ENCODE measurements around the gene RBFOX2. TPM values are rescaled to one million over a fixed set of nuclear protein-coding genes. Genes with fewer than 3 reads are reported as not detected.
A peak's percentile ranks its signal among the peaks of the same experiment; 100 is the strongest.

Gene RBFOX2
- total and polyA plus RNA-seq, 2 donors (not counting 1 experiment from before 2014, with no cell fraction given), result 173 to 190 TPM

DNA sequence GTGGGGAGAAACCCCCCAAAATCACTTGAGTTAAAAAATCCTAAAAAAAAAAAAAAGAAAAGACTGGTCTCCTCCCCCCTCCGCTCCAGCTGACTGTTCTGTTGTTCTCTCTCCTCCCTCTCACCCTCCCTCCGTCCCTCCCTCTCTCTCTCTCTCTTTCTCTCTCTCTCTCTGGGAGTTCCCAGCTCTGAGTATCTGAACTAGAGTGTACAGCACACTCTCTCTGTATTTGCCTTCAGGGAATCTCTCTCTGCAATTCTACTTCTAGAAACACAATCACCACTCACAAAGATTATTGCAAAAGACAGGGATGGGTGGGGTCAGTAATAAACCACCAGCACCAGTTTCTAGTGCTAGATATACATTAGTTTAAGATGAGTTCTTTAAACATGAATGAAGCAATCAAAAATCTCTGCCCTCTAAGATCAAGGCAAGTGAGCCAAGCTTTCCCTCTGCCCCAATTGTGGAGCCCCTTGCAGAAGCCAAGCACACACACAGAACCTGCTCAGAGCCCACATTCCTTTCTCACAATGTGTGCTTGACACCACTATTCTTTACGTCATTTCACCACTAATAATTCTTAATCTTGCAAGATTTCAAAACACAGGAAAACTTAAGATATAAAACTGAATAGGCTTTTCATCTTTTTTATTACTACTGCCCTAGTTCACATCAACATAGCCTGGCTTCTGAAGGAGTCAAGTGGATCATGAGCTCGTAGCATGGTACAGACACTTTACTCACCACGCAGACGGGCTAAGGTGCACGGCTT, 133.5 kb downstream of the RBFOX2 start:
- no peaks in the 10 kb centered on the region for H4K20me1 ChIP-seq (ENCODE audit: control insufficient read depth, extremely low read depth, insufficient read depth, low read length)
- H3K36me3 ChIP-seq (ENCODE audit: control insufficient read depth, insufficient read depth, low read length), result no peaks in the 10 kb centered on the region
- H3K4me2 ChIP-seq (ENCODE audit: extremely low read depth, insufficient read depth, low read length), result peak overlapping the region; percentile 75
- peak; percentile 72 to 95 for DNase-seq (ENCODE audit: low read depth in 2 of 2)
- peak overlapping the region in 2 of 4 experiments; percentile 21 to 43 for H3K4me3 ChIP-seq (replicated peaks in 1 of 4; ENCODE audit: control extremely low read depth in 1 of 4, insufficient read depth in 1 of 4, low read depth in 3 of 4, low read length in 4 of 4)
- no peak overlapping the region for H3K9ac ChIP-seq (ENCODE audit: insufficient read depth, low read length)
- peak overlapping the region; percentile 46 for H3K27ac ChIP-seq (ENCODE audit: insufficient read depth, low read length)
- H3K4me1 ChIP-seq (ENCODE audit: control insufficient read depth, extremely low read depth, insufficient read depth, low read length), result peaks cover 20% of the 10 kb centered on the region
- H3K9me3 ChIP-seq (ENCODE audit: control insufficient read depth, insufficient read depth, low read depth, low read length), result no peaks in the 10 kb centered on the region
- H3K79me2 ChIP-seq (ENCODE audit: control insufficient read depth, insufficient read depth, low read length), result peaks cover 42% of the 10 kb centered on the region
- H2AFZ ChIP-seq (ENCODE audit: low read length), result no peak overlapping the region
- H3K27me3 ChIP-seq (ENCODE audit: control insufficient read depth, insufficient read depth, low read length), result no peaks in the 10 kb centered on the region
- TF ChIP-seq, protein P1, sequence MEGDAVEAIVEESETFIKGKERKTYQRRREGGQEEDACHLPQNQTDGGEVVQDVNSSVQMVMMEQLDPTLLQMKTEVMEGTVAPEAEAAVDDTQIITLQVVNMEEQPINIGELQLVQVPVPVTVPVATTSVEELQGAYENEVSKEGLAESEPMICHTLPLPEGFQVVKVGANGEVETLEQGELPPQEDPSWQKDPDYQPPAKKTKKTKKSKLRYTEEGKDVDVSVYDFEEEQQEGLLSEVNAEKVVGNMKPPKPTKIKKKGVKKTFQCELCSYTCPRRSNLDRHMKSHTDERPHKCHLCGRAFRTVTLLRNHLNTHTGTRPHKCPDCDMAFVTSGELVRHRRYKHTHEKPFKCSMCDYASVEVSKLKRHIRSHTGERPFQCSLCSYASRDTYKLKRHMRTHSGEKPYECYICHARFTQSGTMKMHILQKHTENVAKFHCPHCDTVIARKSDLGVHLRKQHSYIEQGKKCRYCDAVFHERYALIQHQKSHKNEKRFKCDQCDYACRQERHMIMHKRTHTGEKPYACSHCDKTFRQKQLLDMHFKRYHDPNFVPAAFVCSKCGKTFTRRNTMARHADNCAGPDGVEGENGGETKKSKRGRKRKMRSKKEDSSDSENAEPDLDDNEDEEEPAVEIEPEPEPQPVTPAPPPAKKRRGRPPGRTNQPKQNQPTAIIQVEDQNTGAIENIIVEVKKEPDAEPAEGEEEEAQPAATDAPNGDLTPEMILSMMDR (conservative IDR thresholded peaks at IDR 0.05 in 1 of 2, IDR thresholded peaks at IDR 0.05 in 1 of 2; ENCODE audit: low read depth in 1 of 2, low read length in 2 of 2), result no peak
- TF ChIP-seq EZH2 (IDR thresholded peaks at IDR 0.05; ENCODE audit: low read length, missing control alignments), result no peak

DNA sequence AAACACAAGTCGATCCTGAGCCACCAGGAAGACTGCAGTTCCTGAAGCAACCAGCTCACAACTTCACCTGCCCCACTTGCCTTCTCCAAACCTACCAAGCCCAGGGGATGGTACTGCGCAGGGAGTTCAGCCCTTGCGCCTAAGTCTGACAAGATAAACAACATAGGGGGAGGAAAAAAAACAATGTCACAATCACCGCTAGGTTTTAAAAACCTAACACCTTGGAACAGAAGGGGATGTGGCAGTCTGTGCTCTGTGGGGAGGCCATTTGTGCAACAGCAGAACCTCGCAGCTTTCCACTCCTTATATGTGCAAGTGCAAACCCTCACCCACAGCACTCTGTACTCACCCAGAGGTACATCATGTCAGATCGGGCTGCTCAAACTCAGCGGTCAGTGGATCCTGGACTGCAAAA, 134.2 kb downstream of the RBFOX2 start:
- H3K4me2 ChIP-seq (ENCODE audit: extremely low read depth, insufficient read depth, low read length), result peak overlapping the region; percentile 75

DNA sequence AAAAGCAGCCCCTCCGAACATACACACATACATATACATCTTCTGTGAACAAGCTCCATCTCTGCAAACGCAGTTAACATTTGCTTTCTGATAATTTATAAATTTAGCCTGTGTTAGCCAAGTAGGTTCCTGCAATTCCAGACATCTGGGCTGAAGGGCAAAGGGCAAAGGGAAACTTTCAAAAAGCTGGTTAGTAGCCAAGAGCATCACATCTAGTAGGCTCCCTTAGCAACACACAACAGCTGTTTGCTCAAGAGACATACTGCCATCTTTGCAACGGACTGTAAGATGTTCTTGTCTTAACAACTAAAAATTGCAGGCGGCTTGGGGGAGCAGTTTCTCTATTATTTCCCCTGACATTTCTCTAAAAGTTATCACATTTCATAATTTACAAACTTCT, 134.9 kb downstream of the RBFOX2 start:
- Histone ChIP-seq H3K4me3 (replicated peaks in 1 of 4; ENCODE audit: control extremely low read depth in 1 of 4, insufficient read depth in 1 of 4, low read depth in 3 of 4, low read length in 4 of 4) (no peak overlapping the region), H3K4me2 (ENCODE audit: extremely low read depth, insufficient read depth, low read length) (peak overlapping the region; percentile 44), H3K36me3 (ENCODE audit: control insufficient read depth, insufficient read depth, low read length) (no peaks in the 10 kb centered on the region), H3K79me2 (ENCODE audit: control insufficient read depth, insufficient read depth, low read length) (peaks cover 41% of the 10 kb centered on the region), H2AFZ (ENCODE audit: low read length) (no peak overlapping the region), H3K4me1 (ENCODE audit: control insufficient read depth, extremely low read depth, insufficient read depth, low read length) (peaks cover 20% of the 10 kb centered on the region), H3K27me3 (ENCODE audit: control insufficient read depth, insufficient read depth, low read length) (no peaks in the 10 kb centered on the region), H3K9me3 (ENCODE audit: control insufficient read depth, insufficient read depth, low read depth, low read length) (no peaks in the 10 kb centered on the region), H3K9ac (ENCODE audit: insufficient read depth, low read length) (no peak overlapping the region), H4K20me1 (ENCODE audit: control insufficient read depth, extremely low read depth, insufficient read depth, low read length) (no peaks in the 10 kb centered on the region), H3K27ac (ENCODE audit: insufficient read depth, low read length) (no peak overlapping the region)
- DNase-seq (ENCODE audit: low read depth in 2 of 2), result peak in 1 of 2 donors; percentile 90
- TF ChIP-seq EZH2 (IDR thresholded peaks at IDR 0.05; ENCODE audit: low read length, missing control alignments), result no peak
- TF ChIP-seq, protein P1 (conservative IDR thresholded peaks at IDR 0.05 in 1 of 2, IDR thresholded peaks at IDR 0.05 in 1 of 2; ENCODE audit: low read depth in 1 of 2, low read length in 2 of 2), result no peak

More for the DNA sequence above, 134.2 kb downstream of the RBFOX2 start:
- H3K9me3 ChIP-seq (ENCODE audit: control insufficient read depth, insufficient read depth, low read depth, low read length), result no peaks in the 10 kb centered on the region
- H3K27ac ChIP-seq (ENCODE audit: insufficient read depth, low read length), result peak overlapping the region; percentile 46
- H3K36me3 ChIP-seq (ENCODE audit: control insufficient read depth, insufficient read depth, low read length), result no peaks in the 10 kb centered on the region
- H3K4me1 ChIP-seq (ENCODE audit: control insufficient read depth, extremely low read depth, insufficient read depth, low read length), result peaks cover 20% of the 10 kb centered on the region
- H3K4me3 ChIP-seq (replicated peaks in 1 of 4; ENCODE audit: control extremely low read depth in 1 of 4, insufficient read depth in 1 of 4, low read depth in 3 of 4, low read length in 4 of 4), result peak overlapping the region in 3 of 4 experiments; percentile 11 to 43 (median 21)
- no peak overlapping the region for H3K9ac ChIP-seq (ENCODE audit: insufficient read depth, low read length)
- no peaks in the 10 kb centered on the region for H4K20me1 ChIP-seq (ENCODE audit: control insufficient read depth, extremely low read depth, insufficient read depth, low read length)
- no peak overlapping the region for H2AFZ ChIP-seq (ENCODE audit: low read length)
- TF ChIP-seq EZH2 (IDR thresholded peaks at IDR 0.05; ENCODE audit: low read length, missing control alignments), result no peak
- TF ChIP-seq, protein P1 (conservative IDR thresholded peaks at IDR 0.05 in 1 of 2, IDR thresholded peaks at IDR 0.05 in 1 of 2; ENCODE audit: low read depth in 1 of 2, low read length in 2 of 2), result peak in 1 of 2 donors; percentile 1
- peaks cover 41% of the 10 kb centered on the region for H3K79me2 ChIP-seq (ENCODE audit: control insufficient read depth, insufficient read depth, low read length)
- H3K27me3 ChIP-seq (ENCODE audit: control insufficient read depth, insufficient read depth, low read length), result no peaks in the 10 kb centered on the region
- peak in 1 of 2 donors; percentile 60 for DNase-seq (ENCODE audit: low read depth in 2 of 2)

All from fibroblast of lung (primary cell).